Psoas muscle (tissue), 8 donors: ENCODE data around the gene AGFG2. TPM values are rescaled to one million over a fixed set of nuclear protein-coding genes. Genes with fewer than 3 reads are reported as not detected.

ENCODE experiments used
- ATAC-seq, 4 donors: fragments of 200-7000 bp; cut with Tn5 transposase; one replicate each; pipeline ENCODE4 v1.9.1; 2020; ENCODE audit warnings: moderate library complexity in 3 of 4, mild to moderate bottlenecking in 2 of 4
- DNase-seq, 2 donors: peaks; one replicate each; pipeline ENCODE4 v3.0.0-alpha.2; 2020
- H3K27ac ChIP-seq: fragments of 200-600 bp; one replicate; pipeline ENCODE4 v1.8.0; 2022
- H3K27me3 ChIP-seq, 3 donors: fragments of 200-600 bp in 1 of 3; one replicate each; pipeline versions ENCODE4 v1.6.1 to v1.8.0; 2013 to 2022; ENCODE audit warnings: low read length in 2 of 3, mild to moderate bottlenecking in 2 of 3, moderate library complexity in 1 of 3; ENCODE audit not compliant: insufficient read depth in 3 of 3
- H3K36me3 ChIP-seq, 2 donors: fragments of 200-600 bp in 1 of 2; one replicate each; pipeline versions ENCODE4 v1.6.1 to v1.8.0; 2013 to 2022; ENCODE audit warnings: low read depth in 1 of 2, mild to moderate bottlenecking in 1 of 2, moderate library complexity in 1 of 2; ENCODE audit not compliant: insufficient read depth in 1 of 2
- H3K4me1 ChIP-seq: fragments of 200-600 bp; one replicate; pipeline ENCODE4 v1.8.0; 2022
- H3K4me3 ChIP-seq: fragments of 200-600 bp; one replicate; pipeline ENCODE4 v1.8.0; 2022; ENCODE audit warnings: mild to moderate bottlenecking
- H3K9me3 ChIP-seq: fragments of 200-600 bp; one replicate; pipeline ENCODE4 v1.8.0; 2022
- CTCF ChIP-seq: fragments of 200-600 bp; IDR thresholded peaks from one replicate; pipeline ENCODE4 v1.8.0; 2022; ENCODE audit warnings: antibody characterized with exemption
- whole genome bisulfite sequencing, 3 donors: extraction: QIAGEN DNeasy Blood & Tissue Kit; methylation state at CpG; one replicate each; pipeline versions ENCODE4 v1.1.6 to v1.1.7; 2013; 5-methylcytosine and 5-hydroxymethylcytosine counted together
- intact Hi-C, 2 donors: fragments of 100-400 bp; cut with DNase I; formaldehyde crosslinking; loops; one replicate each; pipeline versions ENCODE4 v1.11.0 to v1.14.2; 2022
- polyA plus RNA-seq, 3 donors: library from polyadenylated mRNA; stranded (reverse); fragments of 200-250 nt; gene quantifications; one replicate each; pipeline ENCODE4 v1.2.3, GENCODE V29; 2013
- total RNA-seq, 4 donors: library from RNA; stranded (reverse); fragmentation: NEBNext Ultra II Directional in 2 of 4; extraction: Animal tissue kit (Norgen Biotek cat#: 25700) in 2 of 4; gene quantifications; one replicate each; pipeline versions ENCODE4 v1.2.1 to v1.2.4, GENCODE V29; 2021 to 2023
- donor health status: healthy with polysubstance abuse.
- donor health status: DM: no; HTN: no; CAD: no; lungs with moderate emphysema.
- donor health status: Bipolar disorder and iron deficiency.
- donor health status: healthy.
- donor health status: DM: yes; HTN: yes; CAD: no.
- donor health status: DM: no; HTN: no; CAD: no.
- donor health status: DM: no; HTN: no; CAD: no.
- donor health status: DM: yes; HTN: yes; CAD: no.

The AGFG2 gene
- total and polyA plus RNA-seq, 7 donors = 4.8 to 14.7 (median 8.8) TPM

DNA sequence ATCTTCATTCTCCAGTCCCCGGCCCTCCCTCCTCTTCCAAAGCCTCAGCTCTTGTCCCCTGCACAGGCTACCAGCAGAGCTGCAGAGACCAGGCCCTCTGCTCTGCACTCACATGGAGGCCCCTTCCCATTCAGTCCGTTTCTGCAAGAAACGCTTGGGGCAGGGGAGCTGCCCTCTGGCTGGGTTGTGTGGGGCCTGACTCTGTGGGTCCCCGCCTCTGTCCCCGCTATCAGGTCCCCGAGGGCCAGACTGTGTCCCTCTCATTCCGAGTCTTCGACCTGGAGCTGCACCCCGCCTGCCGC, 64.7 kb downstream of the AGFG2 start:
- peaks cover 0 to 8% (median 3%) of the 10 kb centered on the region in 3 donors for H3K27me3 ChIP-seq
- H3K4me1 ChIP-seq = peaks cover 5% of the 10 kb centered on the region
- no peaks in the 10 kb centered on the region for H3K9me3 ChIP-seq
- no peaks in the 10 kb centered on the region for H3K36me3 ChIP-seq
- no peak overlapping the region for H3K27ac ChIP-seq
- DNase-seq (no peak), ATAC-seq (peak in 2 of 4 donors; percentile 2 to 15)
- H3K4me3 ChIP-seq = peak overlapping the region; percentile 80
- 13 to 15% (median 14%) methylated on average over 10 of the region's 10 CpGs for WGBS, 3 donors
- no peak for TF ChIP-seq CTCF
- intact Hi-C loops = loop anchor here in 1 of 2 donors (2.0 kb wide), 1 partner anchor 17 kb away; the partner anchor contains the start of genes FBXO24 and LRCH4

DNA sequence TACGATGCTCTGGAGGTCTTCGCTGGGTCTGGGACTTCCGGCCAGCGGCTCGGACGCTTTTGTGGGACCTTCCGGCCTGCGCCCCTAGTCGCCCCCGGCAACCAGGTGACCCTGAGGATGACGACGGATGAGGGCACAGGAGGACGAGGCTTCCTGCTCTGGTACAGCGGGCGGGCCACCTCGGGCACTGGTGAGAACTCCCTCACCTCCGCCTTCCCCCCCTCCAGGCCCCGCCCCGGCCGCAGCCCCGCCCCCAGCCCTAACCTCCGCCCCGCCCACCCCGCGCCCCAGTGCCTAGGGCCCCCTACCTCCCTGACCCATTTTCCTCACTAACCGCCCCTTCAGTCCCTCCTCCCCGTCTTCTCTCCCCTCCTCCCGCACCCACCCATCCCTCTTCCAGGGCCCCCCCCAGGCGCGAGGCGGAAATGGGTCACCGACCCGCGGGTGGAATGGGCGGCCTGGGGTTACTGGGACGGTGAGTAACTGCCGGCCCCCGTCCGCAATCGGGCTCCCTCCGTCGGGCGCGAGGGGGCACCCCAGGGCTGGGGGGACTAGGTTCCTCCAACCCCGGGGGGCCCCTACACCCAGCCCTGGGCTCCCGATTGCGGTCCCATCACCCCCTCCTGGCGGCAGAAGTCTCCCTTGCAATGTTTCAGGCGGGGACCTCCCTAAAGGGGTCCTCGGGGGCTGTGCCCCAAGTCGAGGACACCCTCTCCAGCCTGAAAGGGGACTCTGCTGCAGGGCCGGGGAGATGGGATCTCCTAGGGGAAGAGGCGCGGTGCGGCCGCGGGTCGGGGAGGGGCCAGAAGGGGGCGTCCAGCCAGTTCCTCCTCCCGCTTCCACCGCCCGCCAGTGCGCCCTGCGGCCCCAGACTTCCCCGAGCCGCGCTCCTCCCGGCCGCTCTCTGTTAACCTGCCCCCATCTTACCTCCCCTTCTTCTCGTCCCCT, 65.3 kb downstream of the AGFG2 start:
- Histone ChIP-seq H3K27me3 (peaks cover 0 to 8% (median 3%) of the 10 kb centered on the region in 3 donors), H3K9me3 (no peaks in the 10 kb centered on the region), H3K4me3 (peak overlapping the region; percentile 80), H3K4me1 (peaks cover 5% of the 10 kb centered on the region), H3K27ac (no peak overlapping the region), H3K36me3 (no peaks in the 10 kb centered on the region)
- TF ChIP-seq CTCF = peak; percentile 18
- peak; percentile 77 to 86 for DNase-seq
- ATAC-seq = peak; percentile 70 to 90 (median 78)
- intact Hi-C loops = loop anchor here in 1 of 2 donors (2.0 kb wide), 1 partner anchor 18 kb away; the partner anchor contains the start of genes FBXO24 and LRCH4
- 1 to 3% (median 1%) methylated on average over 49 to 70 of the region's 70 CpGs for WGBS, 3 donors

DNA sequence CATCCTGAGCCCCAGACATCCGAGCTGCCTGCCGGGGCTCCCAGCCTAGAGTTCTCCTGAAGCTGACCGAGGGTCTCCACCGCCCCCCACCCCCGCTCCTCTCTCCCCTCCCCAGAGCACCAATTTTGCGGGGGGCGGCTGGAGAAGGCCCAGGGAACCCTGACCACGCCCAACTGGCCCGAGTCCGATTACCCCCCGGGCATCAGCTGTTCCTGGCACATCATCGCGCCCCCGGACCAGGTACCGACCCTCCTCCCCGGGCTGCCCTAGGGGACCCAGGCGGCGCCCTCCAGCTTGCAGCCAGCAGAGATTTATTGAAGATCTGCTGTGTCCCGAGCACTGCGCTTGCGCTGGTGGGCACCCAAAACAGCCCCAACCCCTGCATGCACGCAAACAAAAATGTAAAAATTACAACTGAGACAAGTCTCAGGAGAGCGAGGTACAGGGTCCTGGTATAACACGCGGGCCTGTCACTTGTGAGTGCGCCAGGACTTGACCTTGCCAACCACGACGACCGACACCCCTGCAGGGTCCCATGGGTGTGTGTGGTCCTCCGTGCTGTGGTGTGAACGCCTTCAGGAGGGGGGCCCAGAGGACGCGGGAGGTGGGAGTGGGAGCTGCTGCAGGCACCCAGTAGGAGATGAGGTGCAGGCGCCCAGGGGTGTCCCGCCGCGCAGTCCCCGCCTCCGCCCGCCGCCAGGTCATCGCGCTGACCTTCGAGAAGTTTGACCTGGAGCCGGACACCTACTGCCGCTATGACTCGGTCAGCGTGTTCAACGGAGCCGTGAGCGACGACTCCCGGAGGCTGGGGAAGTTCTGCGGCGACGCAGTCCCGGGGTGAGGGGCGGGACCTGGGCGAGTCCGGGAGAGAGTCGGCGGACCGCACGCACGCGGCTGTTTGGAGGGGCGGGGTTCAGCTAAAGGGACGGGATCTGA, 66.2 kb downstream of the AGFG2 start:
- H3K27ac ChIP-seq = no peak overlapping the region
- intact Hi-C loops = loop anchor here (2.0 to 5.0 kb wide), 2 partner anchors 18 to 87 kb away; partner anchors contain the start of genes FBXO24 (in 1 of the 2), GIGYF1 (in 1 of the 2) and LRCH4 (in 1 of the 2)
- H3K36me3 ChIP-seq = no peaks in the 10 kb centered on the region
- peak overlapping the region; percentile 80 for H3K4me3 ChIP-seq
- no peaks in the 10 kb centered on the region for H3K9me3 ChIP-seq
- H3K4me1 ChIP-seq = peaks cover 5% of the 10 kb centered on the region
- peak in 3 of 4 donors; percentile 18 to 35 (median 23) for ATAC-seq
- peaks cover 0 to 8% (median 3%) of the 10 kb centered on the region in 3 donors for H3K27me3 ChIP-seq
- TF ChIP-seq CTCF = no peak
- 13 to 15% (median 15%) methylated on average over 54 to 68 of the region's 68 CpGs for WGBS, 3 donors
- DNase-seq = peak; percentile 35 to 63

DNA sequence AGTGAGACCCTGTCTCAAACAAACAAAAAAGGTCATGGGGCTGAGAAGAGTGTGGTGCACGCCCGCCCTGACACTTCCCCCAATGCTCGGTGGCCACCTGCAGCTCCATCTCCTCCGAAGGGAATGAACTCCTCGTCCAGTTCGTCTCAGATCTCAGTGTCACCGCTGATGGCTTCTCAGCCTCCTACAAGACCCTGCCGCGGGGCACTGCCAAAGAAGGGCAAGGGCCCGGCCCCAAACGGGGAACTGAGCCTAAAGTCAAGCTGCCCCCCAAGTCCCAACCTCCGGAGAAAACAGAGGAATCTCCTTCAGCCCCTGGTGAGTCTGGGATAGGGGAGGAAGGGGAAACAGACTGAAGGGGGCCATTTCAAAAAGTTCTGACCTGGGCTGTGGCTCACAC, 67.3 kb downstream of the AGFG2 start:
- Histone ChIP-seq H3K36me3 (no peaks in the 10 kb centered on the region), H3K27ac (no peak overlapping the region), H3K27me3 (peaks cover 0 to 3% (median 0%) of the 10 kb centered on the region in 3 donors), H3K9me3 (no peaks in the 10 kb centered on the region), H3K4me1 (peaks cover 5% of the 10 kb centered on the region), H3K4me3 (no peak overlapping the region)
- WGBS, 3 donors = 86 to 91% (median 90%) methylated on average over 12 of the region's 12 CpGs
- ATAC-seq = no peak
- no peak for TF ChIP-seq CTCF
- DNase-seq = no peak
- intact Hi-C loops = loop anchor here in 1 of 2 donors (5.0 kb wide), 1 partner anchor 86 kb away; the partner anchor contains the start of gene GIGYF1
